ENCODE measurements around the gene RTP1. TPM values are rescaled to one million over a fixed set of nuclear protein-coding genes. Genes with fewer than 3 reads are reported as not detected.
A peak's percentile ranks its signal among the peaks of the same experiment; 100 is the strongest.
"Not testable (repeated sequence)": the region's sequence is repeated elsewhere in the genome, so short reads cannot be mapped to it uniquely, and the experiment has no call there.

The RTP1 gene
- total and polyA plus RNA-seq, 8 donors: not detected

- intact Hi-C loops (cut with DNase I): loop anchor here in 1 of 3 donors (5.0 kb wide), 1 partner anchor 318 kb away; no protein-coding TSS in a partner anchor
- 0% methylated on average over 3 of the region's 3 CpGs for WGBS, 2 donors
- no peak for FAIRE-seq
- peak; percentile 53 to 85 (median 74) for ATAC-seq
- H3K9me3 ChIP-seq: no peaks in the 10 kb centered on the region
- H3K36me3 ChIP-seq: no peaks in the 10 kb centered on the region
- H3K27ac ChIP-seq: no peak overlapping the region
- TF ChIP-seq CTCF (IDR thresholded peaks at IDR 0.05): peak; percentile 53 to 68 (median 62)
- DNase-seq: peak in 2 of 6 donors; percentile 15 to 35
- no peaks in the 10 kb centered on the region for H3K27me3 ChIP-seq
- H3K4me3 ChIP-seq: no peak overlapping the region
- H3K4me1 ChIP-seq: no peaks in the 10 kb centered on the region
Observed at GRCh38 chr3:187165144-187165543, 32.1 kb upstream of the RTP1 start.

- H3K27me3 ChIP-seq: no peaks in the 10 kb centered on the region
- no peak overlapping the region for H3K27ac ChIP-seq
- H3K36me3 ChIP-seq: no peaks in the 10 kb centered on the region
- ATAC-seq: no peak
- 67 to 80% methylated on average over 8 of the region's 8 CpGs for WGBS, 2 donors
- FAIRE-seq: no peak
- intact Hi-C loops (cut with DNase I): loop anchor here in 1 of 3 donors (5.0 kb wide), 1 partner anchor 319 kb away; no protein-coding TSS in a partner anchor
- TF ChIP-seq CTCF (IDR thresholded peaks at IDR 0.05): no peak
- no peak overlapping the region for H3K4me3 ChIP-seq
- no peak for DNase-seq
- no peaks in the 10 kb centered on the region for H3K9me3 ChIP-seq
- H3K4me1 ChIP-seq: no peaks in the 10 kb centered on the region
Observed at GRCh38 chr3:187166750-187167149, 30.5 kb upstream of the RTP1 start.

- Histone ChIP-seq H3K27me3 (no peaks in the 10 kb centered on the region), H3K4me3 (no peak overlapping the region), H3K27ac (no peak overlapping the region), H3K4me1 (no peaks in the 10 kb centered on the region), H3K36me3 (no peaks in the 10 kb centered on the region), H3K9me3 (no peaks in the 10 kb centered on the region)
- intact Hi-C loops (cut with DNase I): loop anchor here in 1 of 3 donors (5.0 kb wide), 1 partner anchor 320 kb away; no protein-coding TSS in a partner anchor
- no peak for TF ChIP-seq CTCF (IDR thresholded peaks at IDR 0.05)
- DNase-seq: no peak
- 61 to 72% methylated on average over 5 of the region's 5 CpGs for WGBS, 2 donors
- no peak for ATAC-seq
- FAIRE-seq: no peak
Observed at GRCh38 chr3:187167777-187168176, 29.5 kb upstream of the RTP1 start.

GRCh38 chr3:187169231-187169960 is 27.9 kb upstream of the RTP1 start:
- Histone ChIP-seq H3K27me3 (no peaks in the 10 kb centered on the region), H3K36me3 (no peaks in the 10 kb centered on the region), H3K9me3 (no peaks in the 10 kb centered on the region), H3K4me1 (no peaks in the 10 kb centered on the region), H3K4me3 (no peak overlapping the region), H3K27ac (no peak overlapping the region)
- TF ChIP-seq CTCF (IDR thresholded peaks at IDR 0.05): no peak
- DNase-seq (no peak), FAIRE-seq (no peak), ATAC-seq (no peak)
- intact Hi-C loops (cut with DNase I): loop anchor here in 1 of 3 donors (5.0 kb wide), 1 partner anchor 322 kb away; no protein-coding TSS in a partner anchor
- WGBS, 2 donors: 67 to 73% methylated on average over 2 of the region's 2 CpGs

- 85 to 88% methylated on average over 5 of the region's 5 CpGs for WGBS, 2 donors
- ATAC-seq; H3K27me3 ChIP-seq; H3K9me3 ChIP-seq; H3K4me3 ChIP-seq; intact Hi-C loops (cut with DNase I); H3K4me1 ChIP-seq; H3K27ac ChIP-seq; FAIRE-seq; H3K36me3 ChIP-seq; DNase-seq: not testable (repeated sequence)
Observed at GRCh38 chr3:187170911-187171310, 26.4 kb upstream of the RTP1 start.
